Eye (tissue), 1 donor: ENCODE measurements around the gene FAM50A.
"Not testable (repeated sequence)": the region's sequence is repeated elsewhere in the genome, so short reads cannot be mapped to it uniquely, and the experiment has no call there.

Experiments
- DNase-seq: peaks from one replicate; pipeline ENCODE4 v3.0.0-alpha.2; 2015

The FAM50A gene

GRCh38 chrX:154486052-154486395 lies 42.1 kb downstream of the FAM50A start:
- DNase-seq = peak; percentile 34

- DNase-seq = peak; percentile 69
Observed at GRCh38 chrX:154486396-154487207, 42.7 kb downstream of the FAM50A start, which contains the start of gene UBL4A. UBL4A (minus strand) TSS chrX:154486615; CDS start chrX:154486584, 31 bp downstream.

GRCh38 chrX:154487518-154488290 lies 43.8 kb downstream of the FAM50A start:
- DNase-seq = no peak

- no peak for DNase-seq
Observed at GRCh38 chrX:154488336-154489075, 44.6 kb downstream of the FAM50A start.

- no peak for DNase-seq
Observed at GRCh38 chrX:154489182-154489581, 45.2 kb downstream of the FAM50A start.

DNA sequence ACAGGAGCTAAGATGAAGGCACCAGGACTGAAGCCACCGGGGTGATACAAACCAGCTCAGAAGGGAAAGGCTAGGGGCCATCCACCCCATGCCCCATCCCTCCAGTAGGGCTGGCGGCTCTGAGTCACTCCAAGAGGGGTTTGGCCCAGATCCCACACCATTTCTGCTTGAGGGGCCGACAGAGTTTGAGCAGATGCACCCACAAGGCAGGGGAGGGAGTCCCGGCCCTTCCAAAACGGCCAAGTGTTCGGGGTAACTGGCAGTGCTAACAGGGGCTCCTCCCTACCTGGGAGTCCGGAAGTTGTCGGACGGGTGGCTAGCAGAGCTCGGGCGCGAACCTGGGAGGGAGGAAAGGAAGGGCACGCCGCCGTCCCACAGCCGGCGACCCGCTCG lies 46.1 kb downstream of the FAM50A start:
- DNase-seq = peak; percentile 21

- peak; percentile 94 for DNase-seq
Observed at GRCh38 chrX:154490414-154491083, 46.6 kb downstream of the FAM50A start, which contains the start of gene SLC10A3. SLC10A3 (minus strand) TSS chrX:154490629; CDS start chrX:154488940, 1,689 bp downstream.

DNA sequence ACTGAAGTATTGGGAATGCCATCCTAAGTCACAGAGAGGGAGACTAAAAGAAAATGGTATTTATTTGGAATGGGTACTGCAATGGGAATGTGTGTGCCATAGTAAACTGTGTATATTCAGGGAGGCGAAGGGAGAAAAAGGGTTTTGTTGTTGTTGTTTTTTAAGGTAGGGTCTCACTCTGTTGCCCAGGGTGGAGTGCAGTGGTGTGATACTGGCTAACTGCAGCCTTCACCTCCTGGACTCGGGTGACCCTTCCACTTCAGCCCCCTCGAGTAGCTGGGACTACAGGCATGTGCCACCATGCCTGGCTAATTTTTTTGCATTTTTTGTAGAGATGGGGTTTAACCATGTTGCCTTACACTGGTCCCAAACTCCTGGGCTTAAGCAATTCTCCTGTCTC lies 50.8 kb downstream of the FAM50A start:
- DNase-seq = no peak

DNA sequence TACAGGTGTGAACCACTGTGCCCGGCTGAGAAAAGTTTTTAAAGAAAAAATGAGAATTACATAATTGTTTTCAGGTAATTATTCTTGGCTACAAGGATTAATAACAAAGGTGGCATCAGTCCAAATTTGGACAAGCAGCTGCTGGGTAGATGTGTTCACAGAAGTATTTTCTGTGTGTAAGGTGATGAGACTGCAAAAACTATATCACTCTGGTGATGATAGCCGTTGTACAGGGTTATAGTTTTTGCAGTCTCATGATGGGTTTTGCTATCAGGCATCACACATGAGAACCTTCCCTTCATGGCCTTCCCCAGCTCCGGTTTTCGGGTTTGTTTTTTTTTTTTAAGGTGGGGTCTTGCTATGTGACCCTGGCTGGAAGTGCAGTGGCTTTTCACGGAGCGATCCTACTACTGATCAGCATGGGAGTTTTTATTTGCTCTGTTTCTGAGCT lies 51.6 kb downstream of the FAM50A start:
- DNase-seq = no peak

DNA sequence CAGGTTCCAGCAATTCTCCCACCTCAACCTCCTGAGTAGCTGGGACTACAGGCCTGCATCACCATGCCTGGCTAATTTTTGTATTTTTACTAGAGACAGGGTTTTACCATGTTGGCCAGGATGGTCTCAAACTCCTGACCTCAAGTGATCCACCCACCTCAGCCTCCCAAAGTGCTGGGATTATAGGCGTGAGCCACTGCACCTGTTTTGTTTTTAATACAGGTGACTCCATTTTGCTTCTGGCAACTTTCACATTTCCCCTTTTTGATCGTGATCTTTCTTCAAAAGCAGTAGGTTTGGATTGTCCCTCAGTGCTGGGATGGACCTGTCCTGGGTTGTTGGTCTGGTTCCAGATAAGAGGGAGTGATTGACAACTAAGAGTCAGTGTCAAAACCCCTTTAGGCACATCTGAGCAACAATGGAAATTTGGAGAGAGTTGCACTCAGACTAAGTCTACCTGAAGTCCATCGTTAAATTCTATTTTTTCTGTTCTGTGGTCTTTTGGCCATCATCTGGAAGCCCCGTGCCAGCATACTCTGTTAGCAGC lies 52.7 kb downstream of the FAM50A start:
- DNase-seq = not testable (repeated sequence)
